SJCRH30 (cell line): Measurements from ENCODE around the gene PNPLA8. TPM values are rescaled to one million over a fixed set of nuclear protein-coding genes. Genes with fewer than 3 reads are reported as not detected.
A peak's percentile ranks its signal among the peaks of the same experiment; 100 is the strongest.
"Not testable (repeated sequence)": the region's sequence is repeated elsewhere in the genome, so short reads cannot be mapped to it uniquely, and the experiment has no call there.

Source experiments
- DNase-seq, 2 experiments: peaks; one replicate each; pipeline ENCODE4 v3.0.0-alpha.2; 2015 to 2020
- H3K27ac ChIP-seq: fragments of 250-450 bp; sonication (Bioruptor Pico); 2 replicates; pipeline ENCODE4 v1.5.1; 2020; ENCODE audit warnings: mild to moderate bottlenecking, moderate library complexity
- H3K27me3 ChIP-seq: fragments of 250-450 bp; sonication (Bioruptor Pico); 2 replicates; pipeline ENCODE4 v1.5.1; 2020; ENCODE audit warnings: mild to moderate bottlenecking, moderate library complexity
- H3K36me3 ChIP-seq: fragments of 250-450 bp; sonication (Bioruptor Pico); 2 replicates; pipeline ENCODE4 v1.5.1; 2020; ENCODE audit warnings: mild to moderate bottlenecking, moderate library complexity
- H3K4me1 ChIP-seq: fragments of 250-450 bp; sonication (Bioruptor Pico); 2 replicates; pipeline ENCODE4 v1.5.1; 2020; ENCODE audit warnings: mild to moderate bottlenecking, moderate library complexity
- H3K4me3 ChIP-seq: fragments of 250-450 bp; sonication (Bioruptor Pico); 2 replicates; pipeline ENCODE4 v1.5.1; 2020; ENCODE audit warnings: mild to moderate bottlenecking, moderate library complexity
- H3K9me3 ChIP-seq: fragments of 250-450 bp; sonication (Bioruptor Pico); replicated peaks from 2 replicates; pipeline ENCODE4 v1.5.1; 2020; ENCODE audit warnings: mild to moderate bottlenecking, moderate library complexity
- total RNA-seq: library from RNA; depleted of rRNA; stranded (reverse); fragments of >200 nt; shearing (Covaris generic); gene quantifications from 2 replicates; pipeline ENCODE4 v1.2.3, GENCODE V29; 2014; rRNA removed

PNPLA8 gene
- 23.7 and 27.9 TPM in 2 replicates for total RNA-seq

GRCh38 chr7:108525985-108526767 is at the start of gene PNPLA8:
Gene PNPLA8 (minus strand): TSS chr7:108526135. CDS start chr7:108515491, 10,644 bp downstream.
- peak within 1 kb of the TSS; percentile 70 for H3K27ac ChIP-seq
- peak within 1 kb of the TSS; percentile 77 for H3K4me3 ChIP-seq
- H3K36me3 ChIP-seq, result no peaks in the 10 kb centered on the region
- DNase-seq, result peak; percentile 99 to 100
- no peaks in the 10 kb centered on the region for H3K27me3 ChIP-seq
- H3K4me1 ChIP-seq, result peaks cover 3% of the 10 kb centered on the region; the same call in 1 of the 2 replicates
- no peaks in the 10 kb centered on the region for H3K9me3 ChIP-seq

- Histone ChIP-seq H3K27ac (no peak overlapping the region), H3K9me3 (no peaks in the 10 kb centered on the region; the same call in 1 of the 2 replicates), H3K36me3 (peaks cover 25% of the 10 kb centered on the region), H3K4me3 (no peak overlapping the region), H3K27me3 (no peaks in the 10 kb centered on the region), H3K4me1 (no peaks in the 10 kb centered on the region)
- DNase-seq, result no peak
These were observed 49.2 kb upstream of the PNPLA8 start for GRCh38 chr7:108575156-108575555.

- Histone ChIP-seq H3K27ac (no peak overlapping the region), H3K36me3 (peaks cover 28% of the 10 kb centered on the region), H3K4me1 (peaks cover 4% of the 10 kb centered on the region; the same call in 1 of the 2 replicates), H3K27me3 (no peaks in the 10 kb centered on the region), H3K9me3 (no peaks in the 10 kb centered on the region), H3K4me3 (no peak overlapping the region)
- no peak for DNase-seq
These were observed 46.5 kb upstream of the PNPLA8 start for GRCh38 chr7:108572480-108572879.

- Histone ChIP-seq H3K4me1 (peaks cover 4% of the 10 kb centered on the region; the same call in 1 of the 2 replicates), H3K36me3 (peaks cover 32% of the 10 kb centered on the region), H3K4me3 (peak overlapping the region; percentile 74), H3K9me3 (no peaks in the 10 kb centered on the region), H3K27me3 (no peaks in the 10 kb centered on the region), H3K27ac (peak overlapping the region; percentile 94)
- DNase-seq, result peak; percentile 37 to 58
These were observed 44.3 kb upstream of the PNPLA8 start for GRCh38 chr7:108570146-108570755.

- peak; percentile 99 for DNase-seq
- Histone ChIP-seq H3K9me3 (no peaks in the 10 kb centered on the region), H3K36me3 (peaks cover 36% of the 10 kb centered on the region), H3K4me3 (peak within 1 kb of the TSS; percentile 74), H3K27ac (peak within 1 kb of the TSS; percentile 94), H3K4me1 (peaks cover 4% of the 10 kb centered on the region; the same call in 1 of the 2 replicates), H3K27me3 (no peaks in the 10 kb centered on the region)
These were observed 43.6 kb upstream of the PNPLA8 start, which contains the start of the genes DNAJB9 and THAP5 for GRCh38 chr7:108569381-108570145. Gene DNAJB9 (plus strand): TSS chr7:108569874. CDS start chr7:108571727, 1,853 bp downstream. Gene THAP5 (minus strand): TSS chr7:108569706. CDS start chr7:108569569, 137 bp downstream.

GRCh38 chr7:108568801-108569380 is 43.0 kb upstream of the PNPLA8 start:
- no peak for DNase-seq
- H3K36me3 ChIP-seq, result peaks cover 35% of the 10 kb centered on the region
- H3K4me3 ChIP-seq, result peak overlapping the region; percentile 74
- no peaks in the 10 kb centered on the region for H3K9me3 ChIP-seq
- H3K27me3 ChIP-seq, result no peaks in the 10 kb centered on the region
- peak overlapping the region; percentile 94 for H3K27ac ChIP-seq
- H3K4me1 ChIP-seq, result peaks cover 4% of the 10 kb centered on the region; the same call in 1 of the 2 replicates

GRCh38 chr7:108565987-108566386 is 40.1 kb upstream of the PNPLA8 start:
- no peaks in the 10 kb centered on the region for H3K9me3 ChIP-seq
- H3K27me3 ChIP-seq, result no peaks in the 10 kb centered on the region
- DNase-seq, result no peak
- peaks cover 20% of the 10 kb centered on the region for H3K36me3 ChIP-seq
- peaks cover 4% of the 10 kb centered on the region; the same call in 1 of the 2 replicates for H3K4me1 ChIP-seq
- no peak overlapping the region for H3K4me3 ChIP-seq
- no peak overlapping the region for H3K27ac ChIP-seq

GRCh38 chr7:108561047-108561619 is 35.2 kb upstream of the PNPLA8 start:
- H3K4me1 ChIP-seq, result no peaks in the 10 kb centered on the region
- no peak overlapping the region for H3K4me3 ChIP-seq
- H3K27ac ChIP-seq, result no peak overlapping the region
- DNase-seq, result no peak
- H3K9me3 ChIP-seq, result peaks cover 12% of the 10 kb centered on the region
- no peaks in the 10 kb centered on the region for H3K27me3 ChIP-seq
- H3K36me3 ChIP-seq, result peaks cover 18% of the 10 kb centered on the region

- H3K27ac ChIP-seq, result no peak overlapping the region
- H3K36me3 ChIP-seq, result peaks cover 5% of the 10 kb centered on the region
- H3K27me3 ChIP-seq, result no peaks in the 10 kb centered on the region
- H3K4me1 ChIP-seq, result no peaks in the 10 kb centered on the region
- H3K9me3 ChIP-seq, result peaks cover 13% of the 10 kb centered on the region
- no peak overlapping the region for H3K4me3 ChIP-seq
- DNase-seq, result no peak
These were observed 33.3 kb upstream of the PNPLA8 start for GRCh38 chr7:108559253-108559652.

GRCh38 chr7:108557617-108558016 is 31.7 kb upstream of the PNPLA8 start:
- Histone ChIP-seq H3K27ac (no peak overlapping the region), H3K36me3 (0 out of 2 replicates have a peak, but pooled peaks cover 3% of the 10 kb centered on the region), H3K27me3 (no peaks in the 10 kb centered on the region), H3K4me3 (no peak overlapping the region), H3K9me3 (peaks cover 13% of the 10 kb centered on the region), H3K4me1 (no peaks in the 10 kb centered on the region)
- DNase-seq, result no peak

- H3K27ac ChIP-seq, result no peak overlapping the region
- no peaks in the 10 kb centered on the region for H3K4me1 ChIP-seq
- 0 out of 2 replicates have a peak, but pooled peaks cover 3% of the 10 kb centered on the region for H3K36me3 ChIP-seq
- no peaks in the 10 kb centered on the region for H3K27me3 ChIP-seq
- no peak for DNase-seq
- H3K4me3 ChIP-seq, result no peak overlapping the region
- H3K9me3 ChIP-seq, result peaks cover 13% of the 10 kb centered on the region
These were observed 31.3 kb upstream of the PNPLA8 start for GRCh38 chr7:108557191-108557590.

GRCh38 chr7:108556665-108557064 is 30.7 kb upstream of the PNPLA8 start:
- not testable (repeated sequence) for H3K36me3 ChIP-seq, H3K4me3 ChIP-seq, DNase-seq, H3K4me1 ChIP-seq, H3K27me3 ChIP-seq, H3K27ac ChIP-seq
- peaks cover 13% of the 10 kb centered on the region for H3K9me3 ChIP-seq

- H3K27ac ChIP-seq, DNase-seq: not testable (repeated sequence)
These were observed 22.4 kb upstream of the PNPLA8 start for GRCh38 chr7:108548141-108548896.

More at GRCh38 chr7:108548141-108548896, 22.4 kb upstream of the PNPLA8 start:
- H3K9me3 ChIP-seq, H3K27me3 ChIP-seq, H3K36me3 ChIP-seq, H3K4me3 ChIP-seq, H3K4me1 ChIP-seq: not testable (repeated sequence)
